GM12874 (cell line): ENCODE measurements around the gene MOGAT1.

ENCODE experiments used
- CTCF ChIP-seq: IDR thresholded peaks from 2 replicates; pipeline ENCODE4 v1.5.1; 2011; ENCODE audit warnings: low read depth, mild to moderate bottlenecking, control low read depth, low read length, moderate library complexity; ENCODE audit not compliant: insufficient read depth

Gene MOGAT1

GRCh38 chr2:222641336-222641735 lies 30.1 kb upstream of the MOGAT1 start:
- no peak for TF ChIP-seq CTCF

- no peak for TF ChIP-seq CTCF
Observed at GRCh38 chr2:222643134-222643533, 28.3 kb upstream of the MOGAT1 start.

- no peak for TF ChIP-seq CTCF
Observed at GRCh38 chr2:222646008-222646407, 25.4 kb upstream of the MOGAT1 start.

GRCh38 chr2:222649801-222650200 lies 21.7 kb upstream of the MOGAT1 start:
- TF ChIP-seq CTCF, result no peak

- TF ChIP-seq CTCF, result no peak
Observed at GRCh38 chr2:222651718-222652418, 19.6 kb upstream of the MOGAT1 start.

GRCh38 chr2:222652491-222653255 lies 18.8 kb upstream of the MOGAT1 start:
- TF ChIP-seq CTCF, result no peak

GRCh38 chr2:222653280-222653679 lies 18.2 kb upstream of the MOGAT1 start:
- TF ChIP-seq CTCF, result no peak
